Osteoblast (primary cell): Measurements from ENCODE around the gene VOPP1. TPM values are rescaled to one million over a fixed set of nuclear protein-coding genes. Genes with fewer than 3 reads are reported as not detected.
"Not testable (repeated sequence)": the region's sequence is repeated elsewhere in the genome, so short reads cannot be mapped to it uniquely, and the experiment has no call there.

ENCODE experiments used
- DNase-seq: peaks from one replicate; pipeline ENCODE4 v3.0.0; 2011; ENCODE audit warnings: low spot score, mixed read lengths; ENCODE audit not compliant: insufficient read length; ENCODE audit errors: missing footprints
- H2AFZ ChIP-seq: 2 replicates; pipeline ENCODE4 v1.6.0; 2011; ENCODE audit warnings: mild to moderate bottlenecking, low read length
- H3K27ac ChIP-seq: 2 replicates; pipeline ENCODE4 v1.5.1; 2011; ENCODE audit warnings: mild to moderate bottlenecking, low read depth, low read length, moderate library complexity
- H3K27me3 ChIP-seq: 2 replicates; pipeline ENCODE4 v1.6.0; 2012; ENCODE audit warnings: mild to moderate bottlenecking, control low read depth, inconsistent platforms, low read length, moderate library complexity; ENCODE audit not compliant: insufficient read depth
- H3K36me3 ChIP-seq: 2 replicates; pipeline ENCODE4 v1.5.1; 2011; ENCODE audit warnings: mild to moderate bottlenecking, low read length, control low read depth, moderate library complexity; ENCODE audit not compliant: insufficient read depth
- H3K4me1 ChIP-seq: 2 replicates; pipeline ENCODE4 v1.5.1; 2011; ENCODE audit warnings: mild to moderate bottlenecking, low read length, control low read depth, moderate library complexity; ENCODE audit not compliant: insufficient read depth
- H3K4me2 ChIP-seq: 2 replicates; pipeline ENCODE4 v1.6.0; 2011; ENCODE audit warnings: mild to moderate bottlenecking, low read length; ENCODE audit not compliant: insufficient read depth
- H3K4me3 ChIP-seq: fragments of 200-600 bp; sonication (generic); 3 replicates; pipeline ENCODE4 v1.5.1; 2012; ENCODE audit warnings: mild to moderate bottlenecking, low read length, inconsistent platforms; ENCODE audit not compliant: insufficient read depth
- H3K79me2 ChIP-seq: 2 replicates; pipeline ENCODE4 v1.6.0; 2012; ENCODE audit warnings: mild to moderate bottlenecking, low read length, control low read depth, inconsistent platforms; ENCODE audit not compliant: insufficient read depth
- H3K9me3 ChIP-seq: 2 replicates; pipeline ENCODE4 v1.5.1; 2011; ENCODE audit warnings: low read depth, low read length, control low read depth
- H4K20me1 ChIP-seq: 2 replicates; pipeline ENCODE4 v1.6.0; 2012; ENCODE audit warnings: mild to moderate bottlenecking, low read length, control low read depth; ENCODE audit not compliant: insufficient read depth
- CTCF ChIP-seq: IDR thresholded peaks from 2 replicates; pipeline ENCODE4 v1.5.1; 2011; ENCODE audit warnings: mild to moderate bottlenecking, low read depth, low read length, moderate library complexity; ENCODE audit errors: extremely low read depth
- total RNA-seq: library from RNA; depleted of rRNA; stranded (reverse); fragments of >200 nt; gene quantifications from 2 replicates; pipeline ENCODE4 v1.2.3, GENCODE V29; 2012

Gene VOPP1
- total RNA-seq, 1 donor, result 74.6 TPM

GRCh38 chr7:55512635-55513191, 59.6 kb downstream of the VOPP1 start:
- H3K4me1 ChIP-seq, result no peaks in the 10 kb centered on the region
- no peak overlapping the region for H3K27ac ChIP-seq
- no peaks in the 10 kb centered on the region for H3K9me3 ChIP-seq
- H3K36me3 ChIP-seq, result peaks cover 12% of the 10 kb centered on the region
- H3K27me3 ChIP-seq, result no peaks in the 10 kb centered on the region
- H3K4me3 ChIP-seq, result no peak overlapping the region
- no peak for DNase-seq
- TF ChIP-seq CTCF, result no peak
- H3K4me2 ChIP-seq, result no peak overlapping the region
- H4K20me1 ChIP-seq, result peaks cover 4% of the 10 kb centered on the region
- H3K79me2 ChIP-seq, result peaks cover 3% of the 10 kb centered on the region
- H2AFZ ChIP-seq, result no peak overlapping the region

GRCh38 chr7:55510621-55511020, 61.7 kb downstream of the VOPP1 start:
- TF ChIP-seq CTCF, result no peak
- Histone ChIP-seq H2AFZ (no peak overlapping the region), H4K20me1 (peaks cover 4% of the 10 kb centered on the region), H3K79me2 (peaks cover 3% of the 10 kb centered on the region), H3K4me3 (no peak overlapping the region), H3K36me3 (peaks cover 8% of the 10 kb centered on the region), H3K4me1 (peaks cover 4% of the 10 kb centered on the region), H3K27ac (no peak overlapping the region), H3K27me3 (no peaks in the 10 kb centered on the region), H3K4me2 (no peak overlapping the region), H3K9me3 (no peaks in the 10 kb centered on the region)
- no peak for DNase-seq

GRCh38 chr7:55510206-55510605, 62.1 kb downstream of the VOPP1 start:
- H3K9me3 ChIP-seq, H3K4me3 ChIP-seq, H3K4me1 ChIP-seq, DNase-seq, H3K27me3 ChIP-seq, H3K79me2 ChIP-seq, H3K27ac ChIP-seq, H3K36me3 ChIP-seq, H2AFZ ChIP-seq, H3K4me2 ChIP-seq, H4K20me1 ChIP-seq: not testable (repeated sequence)

GRCh38 chr7:55509322-55509721, 63.0 kb downstream of the VOPP1 start:
- Histone ChIP-seq H3K27me3 (no peaks in the 10 kb centered on the region), H3K4me3 (no peak overlapping the region), H4K20me1 (peaks cover 4% of the 10 kb centered on the region), H3K79me2 (peaks cover 11% of the 10 kb centered on the region), H3K4me1 (peaks cover 12% of the 10 kb centered on the region), H3K9me3 (no peaks in the 10 kb centered on the region), H3K4me2 (no peak overlapping the region), H3K27ac (no peak overlapping the region), H3K36me3 (peaks cover 5% of the 10 kb centered on the region), H2AFZ (no peak overlapping the region)
- TF ChIP-seq CTCF, result no peak
- DNase-seq, result no peak
